SJCRH30 (cell line): ENCODE results near the gene FANCC. TPM values are rescaled to one million over a fixed set of nuclear protein-coding genes. Genes with fewer than 3 reads are reported as not detected.
"Not testable (repeated sequence)": the region's sequence is repeated elsewhere in the genome, so short reads cannot be mapped to it uniquely, and the experiment has no call there.

Source experiments
- DNase-seq, 2 experiments: peaks; one replicate each; pipeline ENCODE4 v3.0.0-alpha.2; 2015 to 2020
- H3K27ac ChIP-seq: fragments of 250-450 bp; sonication (Bioruptor Pico); 2 replicates; pipeline ENCODE4 v1.5.1; 2020; ENCODE audit warnings: mild to moderate bottlenecking, moderate library complexity
- H3K27me3 ChIP-seq: fragments of 250-450 bp; sonication (Bioruptor Pico); 2 replicates; pipeline ENCODE4 v1.5.1; 2020; ENCODE audit warnings: mild to moderate bottlenecking, moderate library complexity
- H3K36me3 ChIP-seq: fragments of 250-450 bp; sonication (Bioruptor Pico); 2 replicates; pipeline ENCODE4 v1.5.1; 2020; ENCODE audit warnings: mild to moderate bottlenecking, moderate library complexity
- H3K4me1 ChIP-seq: fragments of 250-450 bp; sonication (Bioruptor Pico); 2 replicates; pipeline ENCODE4 v1.5.1; 2020; ENCODE audit warnings: mild to moderate bottlenecking, moderate library complexity
- H3K4me3 ChIP-seq: fragments of 250-450 bp; sonication (Bioruptor Pico); 2 replicates; pipeline ENCODE4 v1.5.1; 2020; ENCODE audit warnings: mild to moderate bottlenecking, moderate library complexity
- H3K9me3 ChIP-seq: fragments of 250-450 bp; sonication (Bioruptor Pico); replicated peaks from 2 replicates; pipeline ENCODE4 v1.5.1; 2020; ENCODE audit warnings: mild to moderate bottlenecking, moderate library complexity
- total RNA-seq: library from RNA; depleted of rRNA; stranded (reverse); fragments of >200 nt; shearing (Covaris generic); gene quantifications from 2 replicates; pipeline ENCODE4 v1.2.3, GENCODE V29; 2014

FANCC gene
- total RNA-seq, 1 experiment from 2014 or later: 28.7 TPM

DNA sequence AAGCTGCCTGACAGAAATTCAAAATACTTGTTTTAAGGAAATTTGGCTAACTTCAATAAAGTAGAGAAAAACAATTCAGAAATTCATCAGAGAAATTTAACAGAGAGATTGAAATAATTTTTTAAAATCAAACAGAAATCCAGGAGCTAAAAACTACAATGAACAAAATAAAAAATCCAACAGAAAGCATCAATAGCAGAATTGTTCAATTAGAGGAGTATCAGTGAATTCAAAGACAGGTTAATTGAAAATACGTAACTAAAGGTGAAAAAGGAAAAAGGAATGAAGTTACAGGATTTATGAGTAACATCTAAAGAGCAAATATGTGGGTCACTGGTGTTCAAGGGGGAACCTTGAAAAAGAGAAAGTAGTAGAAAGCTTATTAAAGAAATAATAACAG is 36.8 kb downstream of the FANCC start:
- DNase-seq: no peak
- H3K27me3 ChIP-seq: no peaks in the 10 kb centered on the region
- no peaks in the 10 kb centered on the region for H3K4me1 ChIP-seq
- no peak overlapping the region for H3K4me3 ChIP-seq
- H3K36me3 ChIP-seq: no peaks in the 10 kb centered on the region; the same call in 1 of the 2 replicates
- peaks cover 6% of the 10 kb centered on the region; the same call in 1 of the 2 replicates for H3K9me3 ChIP-seq
- no peak overlapping the region for H3K27ac ChIP-seq

DNA sequence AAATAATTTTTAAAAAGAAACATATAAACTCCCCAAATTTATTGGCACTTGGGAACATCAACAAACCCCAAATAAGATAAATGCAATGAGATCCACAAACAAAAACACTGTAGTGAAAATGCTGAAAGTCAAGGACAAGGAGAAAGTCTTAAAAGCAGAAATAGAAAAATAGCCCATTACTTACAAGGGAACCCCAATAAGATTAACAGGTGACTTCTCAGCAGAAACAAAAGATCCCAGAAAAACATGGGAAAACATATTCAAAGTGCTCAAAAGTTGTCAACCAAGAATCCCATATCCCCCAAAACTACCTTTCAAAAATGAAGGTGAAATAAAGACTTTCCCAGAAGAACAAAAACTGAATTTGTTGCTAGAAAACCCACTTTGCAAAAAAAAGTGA is 40.0 kb downstream of the FANCC start:
- no peaks in the 10 kb centered on the region for H3K4me1 ChIP-seq

DNA sequence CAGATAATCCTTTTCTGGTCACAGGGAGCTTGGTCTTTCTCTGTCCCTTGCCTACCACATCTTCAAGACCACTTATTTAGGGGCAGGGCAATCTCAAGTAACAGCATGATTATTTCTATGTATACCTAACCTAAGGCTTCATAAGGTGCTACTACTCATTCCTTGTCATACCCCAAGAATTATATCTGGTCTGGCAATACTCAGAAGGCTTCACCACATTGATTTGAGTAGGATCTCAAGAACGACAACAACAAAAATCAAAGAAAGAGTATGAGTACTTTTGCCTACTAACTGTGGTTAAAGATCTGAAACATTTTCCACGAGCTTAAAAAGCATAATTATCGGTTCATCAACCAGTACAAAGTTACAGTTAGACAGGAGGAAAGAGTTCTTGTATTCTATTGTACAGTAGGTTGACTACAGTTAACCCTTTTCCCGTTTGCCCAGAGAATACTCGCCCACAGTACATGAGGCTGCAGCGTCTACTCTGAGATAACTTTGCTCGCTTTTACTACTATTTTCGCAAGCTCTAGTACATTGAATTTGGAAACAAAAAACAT is 41.0 kb downstream of the FANCC start:
- Histone ChIP-seq H3K9me3 (peaks cover 13% of the 10 kb centered on the region; the same call in 1 of the 2 replicates), H3K36me3 (no peaks in the 10 kb centered on the region; the same call in 1 of the 2 replicates), H3K4me3 (no peak overlapping the region), H3K27ac (no peak overlapping the region), H3K4me1 (no peaks in the 10 kb centered on the region), H3K27me3 (no peaks in the 10 kb centered on the region)
- DNase-seq: no peak

More for the DNA sequence above, 40.0 kb downstream of the FANCC start:
- Histone ChIP-seq H3K4me3 (no peak overlapping the region), H3K27ac (no peak overlapping the region), H3K27me3 (no peaks in the 10 kb centered on the region), H3K9me3 (peaks cover 13% of the 10 kb centered on the region; the same call in 1 of the 2 replicates), H3K36me3 (no peaks in the 10 kb centered on the region; the same call in 1 of the 2 replicates)
- DNase-seq: no peak

DNA sequence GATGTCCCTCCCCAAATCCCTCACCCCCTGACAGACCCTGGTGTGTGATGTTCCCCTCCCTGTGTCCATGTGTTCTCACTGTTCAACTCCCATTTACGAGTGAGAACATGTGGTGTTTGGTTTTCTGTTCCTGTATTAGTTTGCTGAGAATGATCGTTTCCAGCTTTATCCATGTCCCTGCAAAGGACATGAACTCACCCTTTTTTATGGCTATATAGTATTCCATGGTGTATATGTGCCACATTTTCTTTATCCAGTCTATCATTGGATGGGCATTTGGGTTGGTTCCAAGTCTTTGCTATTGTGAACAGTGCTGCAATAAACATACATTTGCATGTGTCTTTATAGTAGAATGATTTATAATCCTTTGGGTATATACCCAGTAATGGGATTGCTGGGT is 43.3 kb downstream of the FANCC start:
- DNase-seq, H3K9me3 ChIP-seq, H3K4me1 ChIP-seq, H3K27me3 ChIP-seq, H3K27ac ChIP-seq, H3K36me3 ChIP-seq, H3K4me3 ChIP-seq: not testable (repeated sequence)

DNA sequence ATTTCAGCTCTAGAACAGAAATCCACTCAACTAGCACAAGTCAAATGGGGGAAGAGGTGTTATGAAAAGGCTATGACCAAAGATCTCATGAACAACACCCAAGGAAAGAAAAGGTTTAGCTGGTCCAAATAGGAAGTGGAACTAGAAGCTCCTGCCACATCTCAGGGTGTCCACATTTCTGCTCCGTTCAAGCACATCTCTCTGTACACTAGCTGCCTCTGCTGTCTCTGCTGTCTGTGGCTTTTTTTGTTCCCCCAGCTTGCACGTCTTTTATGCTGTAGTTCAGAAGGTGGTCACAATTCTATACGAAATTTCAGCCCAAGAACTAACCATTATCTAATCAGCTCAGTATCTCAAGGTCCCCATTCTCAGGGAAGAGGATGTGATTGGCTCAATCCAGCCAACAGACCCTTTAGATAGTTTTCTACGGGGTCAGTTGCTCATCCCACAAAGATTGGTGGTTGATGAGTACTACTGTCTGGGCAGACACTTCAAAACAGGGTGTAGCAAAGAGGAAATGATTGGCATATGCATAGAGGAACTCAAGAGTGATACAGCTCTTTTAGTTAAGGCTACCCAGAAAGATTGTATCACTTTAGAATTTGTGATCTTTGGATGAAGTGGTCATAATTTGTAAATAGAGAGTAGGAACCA is 44.0 kb downstream of the FANCC start:
- peaks cover 6% of the 10 kb centered on the region; the same call in 1 of the 2 replicates for H3K9me3 ChIP-seq
- no peaks in the 10 kb centered on the region for H3K36me3 ChIP-seq
- no peak overlapping the region for H3K4me3 ChIP-seq
- no peaks in the 10 kb centered on the region for H3K27me3 ChIP-seq
- no peaks in the 10 kb centered on the region for H3K4me1 ChIP-seq
- H3K27ac ChIP-seq: no peak overlapping the region
- DNase-seq: no peak

DNA sequence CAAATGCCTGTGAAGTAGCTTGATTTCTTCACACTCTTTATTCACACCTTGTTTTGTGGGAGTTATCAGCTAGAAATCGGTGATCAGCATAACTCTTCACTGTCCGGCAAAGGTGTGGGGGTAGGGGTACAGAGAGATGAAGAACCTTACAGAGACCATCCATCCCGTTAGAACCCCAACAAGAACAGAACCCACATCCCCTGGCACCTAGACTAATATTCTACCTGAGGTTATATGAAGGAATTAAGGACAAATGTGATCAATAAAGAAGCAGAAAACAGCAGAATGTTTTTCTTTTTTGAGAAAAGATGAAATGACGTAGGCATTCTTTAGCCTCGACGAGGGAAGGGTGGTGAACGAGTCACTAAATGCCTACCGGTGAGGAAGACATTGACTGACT is 44.7 kb downstream of the FANCC start:
- Histone ChIP-seq H3K4me3 (no peak overlapping the region), H3K36me3 (no peaks in the 10 kb centered on the region), H3K4me1 (no peaks in the 10 kb centered on the region), H3K27ac (no peak overlapping the region), H3K9me3 (peaks cover 6% of the 10 kb centered on the region; the same call in 1 of the 2 replicates), H3K27me3 (no peaks in the 10 kb centered on the region)
- DNase-seq: no peak

DNA sequence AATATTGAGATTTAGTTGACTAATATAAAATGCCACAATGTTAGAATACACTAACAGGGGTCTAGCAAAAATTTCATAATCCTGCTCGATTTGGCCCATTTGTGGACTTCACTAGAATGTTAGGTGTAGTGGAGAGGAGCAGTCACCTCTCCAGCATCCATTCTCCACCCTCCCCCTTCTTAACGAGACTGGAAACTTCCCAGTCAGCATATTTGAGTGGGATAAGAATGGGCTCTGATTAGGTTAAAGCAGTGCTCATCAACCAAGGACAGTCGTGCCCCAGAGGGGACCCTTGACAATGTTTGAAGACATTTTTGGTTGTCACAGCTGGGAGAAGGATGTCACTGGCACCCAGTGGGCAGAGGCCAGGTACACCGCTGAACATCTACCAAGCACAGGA is 46.7 kb downstream of the FANCC start:
- Histone ChIP-seq H3K4me3 (no peak overlapping the region), H3K4me1 (no peaks in the 10 kb centered on the region), H3K9me3 (peaks cover 6% of the 10 kb centered on the region; the same call in 1 of the 2 replicates), H3K36me3 (no peaks in the 10 kb centered on the region), H3K27ac (no peak overlapping the region), H3K27me3 (no peaks in the 10 kb centered on the region)
- DNase-seq: no peak

DNA sequence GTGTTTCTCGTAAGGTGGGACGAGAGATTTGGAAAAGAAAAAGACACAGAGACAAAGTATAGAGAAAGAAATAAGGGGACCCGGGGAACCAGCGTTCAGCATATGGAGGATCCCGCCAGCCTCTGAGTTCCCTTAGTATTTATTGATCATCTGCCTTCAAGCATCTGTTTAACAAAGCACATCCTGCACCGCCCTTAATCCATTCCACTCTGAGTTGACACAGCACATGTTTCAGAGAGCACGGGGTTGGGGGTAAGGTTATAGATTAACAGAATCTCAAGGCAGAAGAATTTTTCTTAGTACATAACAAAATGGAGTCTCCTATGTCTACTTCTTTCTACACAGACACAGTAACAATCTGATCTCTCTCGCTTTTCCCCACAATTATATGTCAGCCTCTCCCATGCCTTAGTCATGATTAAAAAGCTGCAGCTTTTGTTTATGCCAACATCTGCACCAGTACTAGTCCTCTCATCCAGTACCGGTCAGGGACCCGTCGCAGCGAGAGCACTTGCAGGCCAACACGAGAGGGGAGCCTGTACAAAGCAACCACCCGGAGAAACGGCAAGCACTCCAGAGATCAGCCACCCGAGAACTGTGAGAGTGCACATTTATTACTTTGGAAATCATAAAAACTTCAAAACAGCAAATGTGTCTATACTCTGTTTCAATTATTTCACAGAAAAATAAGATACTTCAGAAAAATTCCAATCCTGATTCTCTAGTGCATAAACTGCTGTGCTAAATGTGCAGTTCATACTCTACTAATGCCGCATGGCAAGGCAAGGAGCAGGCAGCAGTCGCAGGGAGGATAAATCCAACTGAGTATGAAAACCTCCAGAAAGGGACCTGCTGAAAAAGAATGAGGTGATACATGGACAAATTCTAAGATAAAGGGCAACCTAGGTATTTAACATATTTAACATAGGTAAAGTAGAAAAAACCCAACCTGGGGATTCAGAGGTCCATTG is 47.4 kb downstream of the FANCC start:
- not testable (repeated sequence) for H3K36me3 ChIP-seq, H3K4me1 ChIP-seq, DNase-seq, H3K9me3 ChIP-seq, H3K4me3 ChIP-seq, H3K27me3 ChIP-seq, H3K27ac ChIP-seq

DNA sequence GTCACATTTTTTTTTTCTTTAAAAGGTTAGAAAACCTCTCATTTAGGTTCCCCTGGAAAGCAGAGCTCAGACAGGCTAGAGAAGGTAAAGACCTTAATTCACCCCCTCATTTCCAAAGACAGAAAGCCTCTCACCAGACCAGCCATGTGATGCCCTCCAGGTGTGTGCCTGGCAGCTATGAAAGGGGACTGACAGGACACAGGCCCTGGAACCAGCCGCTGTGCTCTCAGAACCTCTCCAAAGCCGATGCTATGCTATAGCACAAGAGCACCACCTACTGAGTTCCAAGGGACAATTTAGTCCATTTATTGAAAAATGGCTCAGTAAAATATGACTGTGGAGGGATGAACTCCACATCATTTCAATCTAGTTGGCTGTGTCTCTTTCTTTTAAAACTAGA is 48.8 kb downstream of the FANCC start:
- peak; percentile 35 to 60 for DNase-seq
- H3K27me3 ChIP-seq: no peaks in the 10 kb centered on the region
- H3K27ac ChIP-seq: no peak overlapping the region
- no peaks in the 10 kb centered on the region for H3K36me3 ChIP-seq
- no peak overlapping the region for H3K4me3 ChIP-seq
- H3K4me1 ChIP-seq: no peaks in the 10 kb centered on the region
- H3K9me3 ChIP-seq: no peaks in the 10 kb centered on the region

DNA sequence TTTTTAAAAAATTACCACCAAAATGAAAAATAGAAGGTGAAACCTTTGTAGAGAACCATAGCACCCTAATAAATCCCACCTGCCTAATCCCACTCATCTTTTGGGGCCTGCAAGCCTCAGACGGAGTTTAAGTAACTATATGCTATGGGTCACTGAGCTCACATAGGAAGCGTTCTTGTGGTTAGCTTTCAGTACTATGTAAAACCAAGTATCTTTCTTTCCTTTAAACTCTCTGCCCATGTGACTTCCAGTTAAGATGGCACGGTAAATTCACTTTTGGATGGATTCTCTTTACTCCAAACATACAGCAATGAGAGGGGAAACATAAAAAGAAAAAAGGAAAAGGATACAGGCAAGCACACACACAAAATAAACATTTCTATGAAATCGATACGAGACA is 50.9 kb downstream of the FANCC start:
- Histone ChIP-seq H3K27me3 (no peaks in the 10 kb centered on the region), H3K36me3 (no peaks in the 10 kb centered on the region), H3K4me3 (no peak overlapping the region), H3K9me3 (no peaks in the 10 kb centered on the region), H3K27ac (no peak overlapping the region), H3K4me1 (no peaks in the 10 kb centered on the region)
- DNase-seq: no peak

DNA sequence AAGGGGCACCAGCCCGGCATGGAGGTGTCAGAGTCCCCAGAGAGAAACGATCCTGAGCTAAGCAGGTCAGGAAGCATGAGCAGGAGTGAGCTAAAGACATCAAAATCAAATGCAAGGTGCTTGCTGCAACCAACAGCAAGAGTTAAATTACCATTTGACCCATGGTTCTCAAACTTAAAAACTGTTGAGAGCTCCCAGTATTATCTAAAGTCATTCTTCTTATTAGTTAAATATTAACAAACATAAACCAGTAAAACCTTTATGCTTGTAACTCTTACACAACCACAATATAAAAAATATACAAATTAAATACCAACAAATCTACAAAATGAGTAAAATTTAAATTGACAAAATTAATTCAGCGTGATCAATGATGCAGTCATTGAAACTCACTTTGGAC is 51.5 kb downstream of the FANCC start:
- DNase-seq: no peak
- H3K27me3 ChIP-seq: no peaks in the 10 kb centered on the region
- no peaks in the 10 kb centered on the region for H3K4me1 ChIP-seq

DNA sequence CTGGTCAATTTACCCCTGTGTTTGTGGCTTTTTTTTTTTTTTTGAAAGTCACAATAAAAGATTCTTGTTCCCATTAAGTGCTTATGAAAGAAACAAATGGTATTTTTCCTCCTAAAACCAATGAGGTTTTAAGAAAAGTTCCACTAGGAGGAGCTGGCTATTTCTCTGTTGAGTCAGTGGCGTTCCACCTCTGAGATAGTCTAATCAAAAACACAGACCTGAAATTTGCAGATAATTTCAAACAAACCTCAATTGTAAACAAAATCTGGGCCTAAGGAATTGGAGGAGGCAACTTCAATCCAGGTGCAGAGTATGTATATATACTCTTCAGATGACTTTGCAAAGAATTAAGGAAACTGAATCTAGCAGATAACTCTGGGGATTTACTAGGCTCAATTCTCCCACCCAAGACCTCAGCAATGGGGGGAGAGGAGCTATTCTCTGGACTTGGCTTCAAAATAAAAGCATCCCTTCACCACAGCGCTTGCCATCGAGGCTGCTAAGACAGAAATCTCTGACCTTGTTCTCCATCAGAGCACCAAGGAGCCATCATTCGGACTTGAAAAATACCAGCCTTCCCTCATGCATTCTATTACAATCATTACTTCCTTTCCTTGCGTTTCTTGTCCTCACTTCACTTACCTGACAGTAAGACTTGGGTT is 52.4 kb downstream of the FANCC start:
- Histone ChIP-seq H3K4me3 (no peak overlapping the region), H3K9me3 (peaks cover 1% of the 10 kb centered on the region; the same call in 1 of the 2 replicates), H3K4me1 (no peaks in the 10 kb centered on the region), H3K27me3 (no peaks in the 10 kb centered on the region), H3K27ac (no peak overlapping the region), H3K36me3 (no peaks in the 10 kb centered on the region)
- DNase-seq: peak in 1 of 2 experiments; percentile 46

More for the DNA sequence above, 51.5 kb downstream of the FANCC start:
- no peaks in the 10 kb centered on the region for H3K9me3 ChIP-seq
- H3K36me3 ChIP-seq: no peaks in the 10 kb centered on the region
- H3K4me3 ChIP-seq: no peak overlapping the region
- H3K27ac ChIP-seq: no peak overlapping the region

DNA sequence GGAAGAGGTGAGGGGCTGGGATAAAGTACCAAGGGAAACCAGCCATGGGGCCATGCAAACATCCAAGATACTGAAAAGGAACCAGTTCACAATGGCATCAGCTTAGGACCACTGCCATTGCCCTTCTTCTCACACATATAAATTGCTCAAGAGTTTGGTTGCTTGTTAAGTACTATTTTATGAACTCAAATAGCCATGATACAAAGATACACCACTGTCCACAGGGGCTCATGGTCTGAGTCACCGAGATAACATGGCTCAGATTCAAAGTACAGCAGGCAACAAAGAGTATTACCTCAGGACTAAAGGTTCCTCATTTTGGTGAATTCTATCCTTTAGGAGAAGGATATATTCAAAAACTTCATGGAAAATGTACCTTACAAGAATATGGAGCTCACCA is 55.6 kb downstream of the FANCC start:
- Histone ChIP-seq H3K4me1 (no peaks in the 10 kb centered on the region), H3K4me3 (no peak overlapping the region), H3K27ac (no peak overlapping the region), H3K9me3 (peaks cover 7% of the 10 kb centered on the region; the same call in 1 of the 2 replicates), H3K36me3 (no peaks in the 10 kb centered on the region), H3K27me3 (no peaks in the 10 kb centered on the region)
- DNase-seq: no peak

DNA sequence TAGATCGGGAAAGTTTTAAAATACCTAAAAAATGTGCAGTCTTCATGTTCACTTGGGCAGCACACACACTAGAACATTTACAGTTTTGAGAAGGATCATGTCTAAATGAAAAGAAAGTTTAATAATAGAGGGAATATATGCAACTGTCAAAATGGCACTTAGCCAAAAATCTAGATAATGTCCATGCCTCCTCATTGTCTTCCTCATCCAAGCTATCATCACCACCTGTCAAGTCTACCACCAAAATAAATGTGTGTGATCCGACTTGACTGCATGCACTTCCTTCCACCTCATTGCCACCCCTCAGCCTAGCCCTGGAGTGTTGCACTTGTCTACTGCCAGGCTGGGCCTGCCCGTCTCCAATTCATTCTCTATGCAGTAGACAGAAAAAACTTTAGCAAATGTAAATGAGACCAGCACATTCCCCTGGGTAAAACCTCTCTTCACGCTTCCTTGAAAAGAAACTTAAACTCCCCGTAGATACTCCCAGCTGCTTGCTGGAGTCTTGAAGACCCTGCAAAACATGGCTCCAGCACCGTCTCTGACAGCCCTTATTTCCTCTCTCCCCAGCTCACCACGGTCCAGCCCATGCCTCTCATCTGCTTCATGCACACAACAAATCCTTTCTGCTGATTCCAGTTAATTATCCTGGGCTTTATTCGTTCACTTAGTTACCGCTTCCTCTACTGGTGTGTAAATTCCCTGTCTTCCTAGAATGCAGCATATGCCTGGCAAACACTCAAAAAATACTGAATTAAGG is 66.9 kb downstream of the FANCC start:
- DNase-seq: peak; percentile 36 to 62
- Histone ChIP-seq H3K27me3 (no peaks in the 10 kb centered on the region), H3K4me1 (peaks cover 18% of the 10 kb centered on the region), H3K27ac (peak overlapping the region; percentile 12), H3K9me3 (no peaks in the 10 kb centered on the region), H3K36me3 (peaks cover 7% of the 10 kb centered on the region; the same call in 1 of the 2 replicates), H3K4me3 (no peak overlapping the region)
